ENCODE data around the gene LRP2BP. TPM values are rescaled to one million over a fixed set of nuclear protein-coding genes. Genes with fewer than 3 reads are reported as not detected.

LRP2BP gene
- total RNA-seq, 1 donor from 2014 or later: 1.0 TPM

DNA sequence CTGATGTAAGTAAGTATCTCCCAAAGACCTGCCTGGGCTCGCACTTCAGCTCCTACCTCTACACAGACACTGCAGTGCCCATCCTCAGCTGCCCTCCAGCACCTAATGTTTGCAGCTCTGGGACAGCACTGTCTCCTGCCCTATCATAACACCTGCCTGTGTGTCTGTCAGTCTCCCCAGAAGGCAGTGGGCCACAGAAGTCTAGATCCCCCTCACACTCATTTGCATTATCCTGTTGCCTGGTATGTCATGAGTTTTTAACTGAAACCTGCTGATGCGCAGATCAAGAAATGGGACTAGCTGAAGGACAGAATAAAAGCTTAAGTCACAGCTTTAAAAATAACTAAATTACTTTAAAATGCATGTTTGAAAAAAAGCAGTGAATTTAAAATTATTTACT, 43.0 kb downstream of the LRP2BP start:
- DNase-seq (ENCODE audit: extremely low spot score, unreplicated experiment): no peak
- no peaks in the 10 kb centered on the region for H3K27me3 Mint-ChIP-seq
- H3K4me3 Mint-ChIP-seq: no peak overlapping the region
- H3K9me3 Mint-ChIP-seq: no peaks in the 10 kb centered on the region
- H3K4me1 Mint-ChIP-seq (ENCODE audit: unreplicated experiment): peaks cover 7% of the 10 kb centered on the region
- H3K36me3 Mint-ChIP-seq: peaks cover 21% of the 10 kb centered on the region
- H3K27ac Mint-ChIP-seq: no peak overlapping the region
- TF ChIP-seq, protein P1, sequence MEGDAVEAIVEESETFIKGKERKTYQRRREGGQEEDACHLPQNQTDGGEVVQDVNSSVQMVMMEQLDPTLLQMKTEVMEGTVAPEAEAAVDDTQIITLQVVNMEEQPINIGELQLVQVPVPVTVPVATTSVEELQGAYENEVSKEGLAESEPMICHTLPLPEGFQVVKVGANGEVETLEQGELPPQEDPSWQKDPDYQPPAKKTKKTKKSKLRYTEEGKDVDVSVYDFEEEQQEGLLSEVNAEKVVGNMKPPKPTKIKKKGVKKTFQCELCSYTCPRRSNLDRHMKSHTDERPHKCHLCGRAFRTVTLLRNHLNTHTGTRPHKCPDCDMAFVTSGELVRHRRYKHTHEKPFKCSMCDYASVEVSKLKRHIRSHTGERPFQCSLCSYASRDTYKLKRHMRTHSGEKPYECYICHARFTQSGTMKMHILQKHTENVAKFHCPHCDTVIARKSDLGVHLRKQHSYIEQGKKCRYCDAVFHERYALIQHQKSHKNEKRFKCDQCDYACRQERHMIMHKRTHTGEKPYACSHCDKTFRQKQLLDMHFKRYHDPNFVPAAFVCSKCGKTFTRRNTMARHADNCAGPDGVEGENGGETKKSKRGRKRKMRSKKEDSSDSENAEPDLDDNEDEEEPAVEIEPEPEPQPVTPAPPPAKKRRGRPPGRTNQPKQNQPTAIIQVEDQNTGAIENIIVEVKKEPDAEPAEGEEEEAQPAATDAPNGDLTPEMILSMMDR (conservative IDR thresholded peaks at IDR 0.05): no peak

DNA sequence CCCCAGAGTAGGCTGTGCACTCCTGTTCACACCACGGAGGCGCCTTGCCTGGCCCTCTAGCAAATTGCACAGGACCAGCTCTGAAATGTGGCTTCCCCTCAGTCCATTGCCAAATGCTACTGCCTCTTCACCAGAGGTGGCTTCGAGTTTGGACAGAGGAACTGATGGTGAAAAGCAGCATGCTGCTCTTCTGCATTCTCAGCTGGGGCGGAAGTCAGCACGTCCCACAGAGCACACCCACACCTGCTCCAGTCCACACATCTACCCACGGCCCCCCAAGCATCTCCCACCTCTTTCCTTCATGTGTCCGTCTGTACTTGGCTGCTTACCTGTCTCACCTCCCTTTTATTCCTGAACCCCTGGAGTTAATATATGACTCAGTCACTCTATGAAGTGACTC, 43.5 kb downstream of the LRP2BP start:
- Mint-ChIP-seq H3K27ac (no peak overlapping the region), H3K4me3 (no peak overlapping the region), H3K4me1 (ENCODE audit: unreplicated experiment) (peaks cover 7% of the 10 kb centered on the region), H3K36me3 (peaks cover 21% of the 10 kb centered on the region), H3K9me3 (no peaks in the 10 kb centered on the region), H3K27me3 (no peaks in the 10 kb centered on the region)
- TF ChIP-seq, protein P1 (conservative IDR thresholded peaks at IDR 0.05): no peak
- no peak for DNase-seq (ENCODE audit: extremely low spot score, unreplicated experiment)

DNA sequence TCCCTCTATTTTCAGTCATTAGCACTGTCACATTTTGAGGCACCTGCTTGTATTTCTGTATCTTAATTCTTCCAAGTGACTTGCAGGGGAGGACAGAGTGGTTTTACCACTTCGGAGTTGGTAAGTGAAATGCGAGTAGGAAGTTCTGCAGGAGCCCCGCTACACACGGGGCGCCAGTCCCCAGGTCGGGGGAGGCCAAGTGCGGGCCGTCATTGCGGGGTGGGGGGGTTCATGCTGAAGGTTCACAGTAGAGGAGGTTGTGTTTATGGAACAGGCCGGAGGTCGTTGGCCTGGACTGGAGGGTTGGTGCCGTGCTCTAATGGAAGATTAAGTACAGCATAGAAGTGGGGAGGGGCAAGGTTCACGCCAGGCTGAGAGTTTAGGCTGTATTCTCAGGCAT, 44.0 kb downstream of the LRP2BP start:
- no peak overlapping the region for H3K27ac Mint-ChIP-seq
- H3K36me3 Mint-ChIP-seq: peaks cover 25% of the 10 kb centered on the region
- H3K4me1 Mint-ChIP-seq (ENCODE audit: unreplicated experiment): peaks cover 7% of the 10 kb centered on the region
- H3K4me3 Mint-ChIP-seq: no peak overlapping the region
- no peaks in the 10 kb centered on the region for H3K27me3 Mint-ChIP-seq
- no peaks in the 10 kb centered on the region for H3K9me3 Mint-ChIP-seq
- no peak for DNase-seq (ENCODE audit: extremely low spot score, unreplicated experiment)
- TF ChIP-seq, protein P1 (conservative IDR thresholded peaks at IDR 0.05): no peak

DNA sequence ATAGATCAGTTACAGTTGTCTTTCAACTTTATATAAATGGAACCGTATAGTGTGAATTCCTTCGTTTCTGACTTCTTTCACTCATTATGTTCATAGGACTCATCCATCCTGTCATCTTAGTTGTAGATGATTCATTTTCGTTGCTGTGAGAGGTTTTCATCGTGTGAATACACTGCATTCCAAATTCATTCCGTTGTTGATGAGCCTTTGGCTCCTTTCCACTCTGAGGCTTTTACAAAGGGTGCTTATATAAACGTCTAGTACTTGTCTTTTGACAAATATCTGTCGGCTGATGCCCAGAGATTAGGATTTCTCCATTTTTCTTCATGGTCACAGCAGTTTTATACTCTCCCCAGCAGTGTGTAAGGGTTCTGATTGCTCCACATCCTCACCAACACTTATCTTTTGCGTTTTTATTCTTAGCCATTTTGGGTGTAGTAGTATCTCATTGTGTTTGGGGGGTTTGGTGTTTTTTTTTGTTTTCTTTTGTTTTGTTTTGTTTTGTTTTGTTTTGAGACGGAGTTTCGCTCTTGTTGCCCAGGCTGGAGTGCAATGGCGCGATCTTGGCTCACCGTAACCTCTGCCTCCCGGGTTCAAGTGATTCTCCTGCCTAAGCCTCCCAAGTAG, 48.6 kb downstream of the LRP2BP start:
- H3K27me3 Mint-ChIP-seq: no peaks in the 10 kb centered on the region
- DNase-seq (ENCODE audit: extremely low spot score, unreplicated experiment): no peak
- TF ChIP-seq, protein P1 (conservative IDR thresholded peaks at IDR 0.05): no peak
- H3K27ac Mint-ChIP-seq: no peak overlapping the region
- H3K36me3 Mint-ChIP-seq: peaks cover 30% of the 10 kb centered on the region
- no peak overlapping the region for H3K4me3 Mint-ChIP-seq
- no peaks in the 10 kb centered on the region for H3K9me3 Mint-ChIP-seq
- no peaks in the 10 kb centered on the region for H3K4me1 Mint-ChIP-seq (ENCODE audit: unreplicated experiment)

DNA sequence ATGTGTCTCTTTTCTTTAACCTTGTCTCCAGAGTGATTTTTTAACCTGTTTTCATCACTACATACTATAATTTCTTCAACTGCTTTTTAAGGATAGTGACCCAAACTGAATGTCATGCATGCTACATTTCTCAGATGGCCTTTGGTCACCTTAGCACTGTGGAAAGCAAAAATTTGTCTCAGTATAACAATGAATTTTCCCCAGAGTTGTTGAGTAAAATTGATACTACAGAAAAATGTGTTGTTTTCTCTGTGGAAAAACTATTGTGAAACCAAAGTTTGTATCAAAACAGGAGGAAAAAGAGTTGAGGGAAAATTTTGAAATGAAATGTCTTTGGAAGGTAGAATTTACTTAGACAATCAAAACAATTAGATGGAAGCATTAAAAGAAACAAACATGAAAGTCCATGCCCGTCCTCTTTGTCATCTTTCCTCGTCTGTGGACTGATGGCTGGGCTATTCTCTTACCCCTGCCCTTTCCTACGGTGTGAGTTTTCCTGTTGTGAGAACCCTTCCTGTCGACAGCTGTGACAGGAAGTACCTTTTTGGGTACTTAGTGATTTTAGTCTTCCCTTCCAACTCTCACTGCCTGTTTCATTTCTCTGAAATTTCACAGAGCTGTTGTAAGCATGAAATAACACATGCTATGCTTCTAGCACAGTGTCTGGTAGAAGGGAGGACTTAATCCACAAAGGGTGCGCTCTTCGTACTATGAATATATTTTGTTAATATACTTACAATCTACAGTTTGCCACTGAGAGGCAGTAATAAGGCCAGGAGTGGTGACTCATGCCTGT, 50.8 kb downstream of the LRP2BP start:
- peak overlapping the region; percentile 24 for H3K27ac Mint-ChIP-seq
- no peaks in the 10 kb centered on the region for H3K27me3 Mint-ChIP-seq
- H3K36me3 Mint-ChIP-seq: peaks cover 26% of the 10 kb centered on the region
- TF ChIP-seq, protein P1 (conservative IDR thresholded peaks at IDR 0.05): no peak
- no peaks in the 10 kb centered on the region for H3K9me3 Mint-ChIP-seq
- H3K4me1 Mint-ChIP-seq (ENCODE audit: unreplicated experiment): no peaks in the 10 kb centered on the region
- DNase-seq (ENCODE audit: extremely low spot score, unreplicated experiment): no peak
- no peak overlapping the region for H3K4me3 Mint-ChIP-seq

Data from type B pancreatic cell (in vitro differentiated cells).